H1 (cell line): ENCODE data around the gene TEAD1. TPM values are rescaled to one million over a fixed set of nuclear protein-coding genes. Genes with fewer than 3 reads are reported as not detected.

Experiments used
- CTCF ChIA-PET: fragments of 300-600 bp; sonication (Branson Sonifier 250); formaldehyde crosslinking; loops from one replicate; lab custom pipeline; 2021; ENCODE audit not compliant: partially characterized antibody; lab: Charles Lee
- POLR2A ChIA-PET: fragments of 300-600 bp; sonication (Branson Sonifier 250); formaldehyde crosslinking; loops from one replicate; lab custom pipeline; 2021; ENCODE audit warnings: inconsistent platforms; ENCODE audit not compliant: partially characterized antibody; lab: Charles Lee
- DNase-seq, 2 experiments: peaks; one replicate each; pipeline versions ENCODE4 v3.0.0 to v3.0.0-alpha.2; 2010 to 2022; ENCODE audit warnings: low spot score in 2 of 2, low read depth in 1 of 2, mixed read lengths in 1 of 2
- FAIRE-seq: peaks from 2 replicates; lab custom pipeline; 2011; peaks lifted over from hg19 to GRCh38; lab: Jason Lieb, UNC
- H2AFZ ChIP-seq: 2 replicates; pipeline ENCODE4 v1.8.1; 2012; ENCODE audit warnings: low read length, inconsistent platforms
- H2AK5ac ChIP-seq: 2 replicates; pipeline ENCODE4 v1.6.1; 2013; ENCODE audit warnings: low read depth, low read length
- H2BK120ac ChIP-seq: replicated peaks from 2 replicates; pipeline ENCODE3; 2013; ENCODE audit warnings: low read depth, low read length, inconsistent platforms
- H2BK12ac ChIP-seq: 2 replicates; pipeline ENCODE4 v1.6.1; 2013; ENCODE audit warnings: low read depth, low read length
- H2BK15ac ChIP-seq: 2 replicates; pipeline ENCODE4 v1.6.1; 2013; ENCODE audit warnings: low read length
- H2BK20ac ChIP-seq: 2 replicates; pipeline ENCODE4 v1.6.1; 2013; ENCODE audit warnings: low read length
- H2BK5ac ChIP-seq: 2 replicates; pipeline ENCODE4 v1.6.1; 2013; ENCODE audit warnings: low read depth, low read length
- H3K14ac ChIP-seq: 2 replicates; pipeline ENCODE4 v1.6.1; 2013; ENCODE audit warnings: inconsistent platforms; ENCODE audit not compliant: insufficient read length
- H3K18ac ChIP-seq: 2 replicates; pipeline ENCODE4 v1.6.1; 2013; ENCODE audit warnings: low read length; ENCODE audit errors: extremely low read depth
- H3K23ac ChIP-seq: 2 replicates; pipeline ENCODE4 v1.6.1; 2013; ENCODE audit warnings: inconsistent platforms; ENCODE audit not compliant: insufficient read length
- H3K23me2 ChIP-seq: 2 replicates; pipeline ENCODE4 v1.6.1; 2013; ENCODE audit warnings: low read depth, low read length
- H3K27ac ChIP-seq: 2 replicates; pipeline ENCODE4 v1.6.1; 2011; ENCODE audit warnings: low read depth, low read length, inconsistent platforms
- H3K27me3 ChIP-seq, 4 experiments: replicated peaks in 1 of 4; 1 replicate in 1 of 4; 2 replicates in 3 of 4; pipeline versions ENCODE4 v1.6.1 to v1.8.1; 2011 to 2013; ENCODE audit warnings: low read length in 3 of 4, mild to moderate bottlenecking in 3 of 4, inconsistent platforms in 2 of 4, mixed read lengths in 2 of 4, moderate library complexity in 1 of 4; ENCODE audit not compliant: control insufficient read depth in 3 of 4, insufficient read depth in 3 of 4; ENCODE audit errors: extremely low read depth in 1 of 4
- H3K36me3 ChIP-seq, 4 experiments: 2 replicates each; pipeline versions ENCODE4 v1.6.1 to v1.8.1; 2011 to 2013; ENCODE audit warnings: mild to moderate bottlenecking in 4 of 4, low read length in 3 of 4, moderate library complexity in 2 of 4, control low read depth in 1 of 4, inconsistent platforms in 1 of 4; ENCODE audit not compliant: insufficient read depth in 4 of 4, control insufficient read depth in 2 of 4
- H3K4ac ChIP-seq: replicated peaks from 2 replicates; pipeline ENCODE3; 2013; ENCODE audit warnings: low read length, low read depth, mixed read lengths, inconsistent platforms; ENCODE audit not compliant: insufficient read length
- H3K4me1 ChIP-seq, 4 experiments: replicated peaks in 1 of 4; 1 replicate in 1 of 4; 2 replicates in 3 of 4; pipeline versions ENCODE4 v1.6.1 to v1.8.1; 2011 to 2013; ENCODE audit warnings: low read length in 3 of 4, inconsistent platforms in 2 of 4, mixed read lengths in 1 of 4; ENCODE audit not compliant: insufficient read depth in 4 of 4, control insufficient read depth in 3 of 4
- H3K4me2 ChIP-seq, 2 experiments: 2 replicates each; pipeline versions ENCODE4 v1.6.1 to v1.8.1; 2011 to 2013; ENCODE audit warnings: low read depth in 2 of 2, low read length in 2 of 2, control low read depth in 1 of 2, inconsistent platforms in 1 of 2, mild to moderate bottlenecking in 1 of 2; ENCODE audit not compliant: insufficient read depth in 1 of 2
- H3K4me3 ChIP-seq, 4 experiments: fragments of 200-600, 300-600 bp in 1 of 4; sonication (generic), shearing (Covaris generic), sonication (Bioruptor Twin) in 1 of 4; 2 replicates each; pipeline versions ENCODE4 v1.5.1 to v1.8.1; 2011 to 2016; ENCODE audit warnings: low read length in 4 of 4, low read depth in 3 of 4, control low read depth in 2 of 4, inconsistent platforms in 2 of 4, mild to moderate bottlenecking in 2 of 4, mixed read lengths in 1 of 4, moderate library complexity in 1 of 4; ENCODE audit not compliant: insufficient read depth in 2 of 4; ENCODE audit errors: extremely low read depth in 1 of 4
- H3K56ac ChIP-seq: replicated peaks from 2 replicates; pipeline ENCODE3; 2013; ENCODE audit warnings: low read depth, mild to moderate bottlenecking, mixed read lengths, low read length, inconsistent platforms; ENCODE audit not compliant: insufficient read length
- H3K79me1 ChIP-seq: 2 replicates; pipeline ENCODE4 v1.6.1; 2013; ENCODE audit warnings: low read depth, low read length, control low read depth
- H3K79me2 ChIP-seq, 2 experiments: 2 replicates each; pipeline versions ENCODE4 v1.6.1 to v1.8.1; 2012 to 2013; ENCODE audit warnings: low read length in 2 of 2, mild to moderate bottlenecking in 2 of 2, inconsistent platforms in 1 of 2; ENCODE audit not compliant: insufficient read depth in 2 of 2, control insufficient read depth in 1 of 2
- H3K9ac ChIP-seq, 4 experiments: replicated peaks in 1 of 4; 1 replicate in 1 of 4; 2 replicates in 3 of 4; pipeline versions ENCODE4 v1.6.1 to v1.8.1; 2011 to 2013; ENCODE audit warnings: low read depth in 3 of 4, low read length in 3 of 4, control low read depth in 2 of 4, mild to moderate bottlenecking in 2 of 4, moderate library complexity in 2 of 4, inconsistent platforms in 1 of 4; ENCODE audit errors: extremely low read depth in 1 of 4
- H3K9me3 ChIP-seq, 2 experiments: 2 replicates each; pipeline versions ENCODE4 v1.6.1 to v1.8.1; 2012 to 2013; ENCODE audit warnings: mild to moderate bottlenecking in 2 of 2, moderate library complexity in 2 of 2, control low read depth in 1 of 2, inconsistent platforms in 1 of 2, low read depth in 1 of 2, low read length in 1 of 2, mixed read lengths in 1 of 2; ENCODE audit not compliant: insufficient read depth in 2 of 2
- H4K20me1 ChIP-seq, 2 experiments: replicated peaks in 1 of 2; 2 replicates each; pipeline versions ENCODE3 to v1.8.1; 2011 to 2013; ENCODE audit warnings: inconsistent platforms in 2 of 2, low read length in 2 of 2, mild to moderate bottlenecking in 1 of 2; ENCODE audit not compliant: insufficient read depth in 2 of 2, control insufficient read depth in 1 of 2
- H4K5ac ChIP-seq: 2 replicates; pipeline ENCODE4 v1.6.1; 2013; ENCODE audit warnings: low read length, low read depth, mixed read lengths, inconsistent platforms; ENCODE audit not compliant: insufficient read length
- H4K8ac ChIP-seq: 2 replicates; pipeline ENCODE4 v1.8.0; 2013; ENCODE audit warnings: mild to moderate bottlenecking, moderate library complexity, low read length, inconsistent platforms; ENCODE audit not compliant: insufficient read depth; ENCODE audit errors: extremely low read depth
- H4K91ac ChIP-seq: replicated peaks from 2 replicates; pipeline ENCODE3; 2013; ENCODE audit warnings: low read length, mixed read lengths, inconsistent platforms; ENCODE audit not compliant: insufficient read length
- KDM1A ChIP-seq: fragments of 200-600, 300-600 bp; sonication (generic); IDR thresholded peaks from 2 replicates; pipeline ENCODE4 v1.7.1; 2016; ENCODE audit warnings: mild to moderate bottlenecking, low read length, borderline replicate concordance
- POLR2AphosphoS5 ChIP-seq: IDR thresholded peaks from 2 replicates; pipeline ENCODE4 v1.6.1; 2011; ENCODE audit warnings: low read depth, low read length
- SIX5 ChIP-seq: IDR thresholded peaks from 2 replicates; pipeline ENCODE4 v1.6.1; 2011; ENCODE audit warnings: mild to moderate bottlenecking, low read depth, low read length
- WGBS, 2 experiments: shearing (Covaris generic) in 1 of 2; methylation state at CpG; one replicate each; pipeline versions ENCODE4 v1.1.6 to v1.1.7; 2013 to 2015; ENCODE audit warnings: low lambda C conversion rate in 2 of 2, mixed read lengths in 2 of 2, inconsistent platforms in 1 of 2, low coverage in 1 of 2, missing lambda C conversion rate in 1 of 2; ENCODE audit not compliant: insufficient replicate concordance in 2 of 2, insufficient coverage in 1 of 2, insufficient read length in 1 of 2; ENCODE audit errors: extremely low coverage in 1 of 2, missing lambda C conversion rate in 1 of 2; 5-methylcytosine and 5-hydroxymethylcytosine counted together
- polyA plus RNA-seq, 7 experiments: library from polyadenylated mRNA; depleted of rRNA in 3 of 7; stranded (reverse) in 5 of 7; unstranded in 2 of 7; fragments of >200 nt in 5 of 7; fragments of 200-250 nt in 2 of 7; gene quantifications; 1 replicate in 5 of 7; 2 replicates in 1 of 7; 4 replicates in 1 of 7; pipeline versions ENCODE4 v1.2.1 to v1.2.3, GENCODE V29; 2011 to 2013; ENCODE audit warnings: missing spikeins in 2 of 7, mixed read lengths in 2 of 7
- total RNA-seq: library from RNA; stranded (reverse); fragmentation: NEBNext Ultra II Directional; extraction: Animal tissue kit (Norgen Biotek cat#: 25700); gene quantifications from 2 replicates; pipeline ENCODE4 v1.2.1, GENCODE V29; 2021

Gene TEAD1
- total and polyA plus RNA-seq, 2 of the 8 experiments (the other 6 are each of a cell fraction or from before 2014, with no cell fraction given) = 15.6 to 67.4 TPM

DNA sequence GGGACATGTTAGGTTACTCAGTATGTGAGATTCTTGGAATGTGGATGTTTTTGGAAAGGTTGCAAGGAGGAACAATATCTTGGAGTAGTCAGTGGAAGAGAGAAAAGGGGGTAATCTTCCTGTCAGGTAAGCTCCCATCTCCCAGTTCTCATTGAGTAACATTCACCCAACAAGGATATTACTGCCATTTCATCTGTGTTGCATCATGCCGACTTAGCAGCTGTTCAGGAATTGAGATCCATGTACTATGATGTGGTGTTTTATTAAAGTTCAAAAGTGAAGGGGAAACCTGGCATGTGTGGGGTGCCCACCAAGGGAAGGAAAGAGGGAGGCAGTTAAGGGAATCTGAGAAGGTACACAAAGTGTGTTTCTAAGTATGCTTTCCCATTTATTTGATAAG, 276.4 kb downstream of the TEAD1 start:
- Histone ChIP-seq H4K20me1 (no peaks in the 10 kb centered on the region), H3K27me3 (no peaks in the 10 kb centered on the region), H3K79me2 (no peaks in the 10 kb centered on the region), H3K27ac (no peak overlapping the region), H3K4me1 (no peaks in the 10 kb centered on the region), H4K5ac (no peak overlapping the region), H3K23ac (no peak overlapping the region), H2BK12ac (no peak overlapping the region), H3K4me3 (no peak overlapping the region), H4K91ac (no peak overlapping the region), H2BK5ac (no peak overlapping the region), H3K4ac (no peak overlapping the region), H3K56ac (no peak overlapping the region), H2BK20ac (no peak overlapping the region), H3K36me3 (no peaks in the 10 kb centered on the region), H3K18ac (no peak overlapping the region), H2AK5ac (no peak overlapping the region), H2BK15ac (no peak overlapping the region), H2AFZ (no peak overlapping the region), H3K9ac (no peak overlapping the region), H2BK120ac (no peak overlapping the region), H3K4me2 (no peak overlapping the region), H3K9me3 (peaks cover 0 to 5% of the 10 kb centered on the region in 2 experiments; a peak in 1 of 4 replicates), H3K23me2 (no peaks in the 10 kb centered on the region), H3K14ac (no peak overlapping the region), H4K8ac (no peak overlapping the region), H3K79me1 (no peaks in the 10 kb centered on the region)
- WGBS, 2 experiments = 84% methylated on average over 1 of the region's 1 CpG; no CpG with 5 or more reads in 1 of the 2 experiments
- ChIA-PET CTCF (no interaction called here), POLR2A (no interaction called here)
- DNase-seq (no peak), FAIRE-seq (no peak)
- no peak for TF ChIP-seq POLR2AphosphoS5
- TF ChIP-seq KDM1A = no peak
- TF ChIP-seq SIX5 = no peak
